Suprapubic skin (tissue), 4 donors: Measurements from ENCODE around the gene PFAS. TPM values are rescaled to one million over a fixed set of nuclear protein-coding genes. Genes with fewer than 3 reads are reported as not detected.

ENCODE experiments used
- DNase-seq, 2 donors: peaks; one replicate each; pipeline ENCODE4 v3.0.0-alpha.2; 2019; ENCODE audit warnings: low spot score in 2 of 2
- H3K27ac ChIP-seq: fragments of 200-600 bp; sonication (generic); one replicate; pipeline ENCODE4 v1.5.1; 2019
- H3K27me3 ChIP-seq: fragments of 200-600 bp; sonication (generic); one replicate; pipeline ENCODE4 v1.5.1; 2019
- H3K36me3 ChIP-seq: fragments of 200-600 bp; sonication (generic); one replicate; pipeline ENCODE4 v1.5.1; 2019
- H3K4me1 ChIP-seq: fragments of 200-600 bp; sonication (generic); one replicate; pipeline ENCODE4 v1.5.1; 2019
- H3K4me3 ChIP-seq: fragments of 200-600 bp; sonication (generic); one replicate; pipeline ENCODE4 v1.5.1; 2019; ENCODE audit warnings: mild to moderate bottlenecking
- H3K9me3 ChIP-seq: fragments of 200-600 bp; sonication (generic); one replicate; pipeline ENCODE4 v1.5.1; 2019
- EP300 ChIP-seq: sonication (generic); formaldehyde crosslinking; IDR thresholded peaks from one replicate; pipeline ENCODE4 v1.6.1; 2017; ENCODE audit warnings: antibody characterized with exemption
- POLR2A ChIP-seq, 2 donors: fragments of 450-650 bp; IDR thresholded peaks; one replicate each; pipeline ENCODE4 v1.6.1; 2017; ENCODE audit warnings: antibody characterized with exemption in 2 of 2, mild to moderate bottlenecking in 2 of 2, moderate library complexity in 2 of 2
- POLR2AphosphoS5 ChIP-seq, 3 donors: sonication (generic); formaldehyde crosslinking; IDR thresholded peaks; one replicate each; pipeline ENCODE4 v1.6.1; 2017; ENCODE audit warnings: antibody characterized with exemption in 3 of 3
- WGBS: methylation state at CpG from one replicate; pipeline ENCODE4 v1.1.5; 2018; 5-methylcytosine and 5-hydroxymethylcytosine counted together
- total RNA-seq, 4 donors: library from RNA; depleted of rRNA; stranded (reverse); fragments of >200 nt; gene quantifications; one replicate each; pipeline ENCODE4 v1.1.0, GENCODE V29; 2016
- TF ChIP-seq, protein P1 (sequence below), 2 donors: fragments of 200-600 bp in 1 of 2; fragments of 450-650 bp in 1 of 2; sonication (generic) in 1 of 2; IDR thresholded peaks; one replicate each; pipeline ENCODE4 v1.5.1; 2016 to 2019; ENCODE audit warnings: antibody characterized with exemption in 2 of 2, mild to moderate bottlenecking in 1 of 2, moderate library complexity in 1 of 2

The PFAS gene
- total RNA-seq, 4 donors from 2014 or later, result 13.0 to 35.1 (median 16.7) TPM

GRCh38 chr17:8282345-8282744 is 33.3 kb downstream of the PFAS start:
- H3K36me3 ChIP-seq, result no peaks in the 10 kb centered on the region
- WGBS, result 96% methylated on average over 3 of the region's 3 CpGs
- TF ChIP-seq POLR2A (IDR thresholded peaks at IDR 0.05) (no peak), EP300 (no peak), POLR2AphosphoS5 (IDR thresholded peaks at IDR 0.05) (no peak)
- TF ChIP-seq, protein P1, sequence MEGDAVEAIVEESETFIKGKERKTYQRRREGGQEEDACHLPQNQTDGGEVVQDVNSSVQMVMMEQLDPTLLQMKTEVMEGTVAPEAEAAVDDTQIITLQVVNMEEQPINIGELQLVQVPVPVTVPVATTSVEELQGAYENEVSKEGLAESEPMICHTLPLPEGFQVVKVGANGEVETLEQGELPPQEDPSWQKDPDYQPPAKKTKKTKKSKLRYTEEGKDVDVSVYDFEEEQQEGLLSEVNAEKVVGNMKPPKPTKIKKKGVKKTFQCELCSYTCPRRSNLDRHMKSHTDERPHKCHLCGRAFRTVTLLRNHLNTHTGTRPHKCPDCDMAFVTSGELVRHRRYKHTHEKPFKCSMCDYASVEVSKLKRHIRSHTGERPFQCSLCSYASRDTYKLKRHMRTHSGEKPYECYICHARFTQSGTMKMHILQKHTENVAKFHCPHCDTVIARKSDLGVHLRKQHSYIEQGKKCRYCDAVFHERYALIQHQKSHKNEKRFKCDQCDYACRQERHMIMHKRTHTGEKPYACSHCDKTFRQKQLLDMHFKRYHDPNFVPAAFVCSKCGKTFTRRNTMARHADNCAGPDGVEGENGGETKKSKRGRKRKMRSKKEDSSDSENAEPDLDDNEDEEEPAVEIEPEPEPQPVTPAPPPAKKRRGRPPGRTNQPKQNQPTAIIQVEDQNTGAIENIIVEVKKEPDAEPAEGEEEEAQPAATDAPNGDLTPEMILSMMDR (IDR thresholded peaks at IDR 0.05), result no peak
- H3K4me3 ChIP-seq, result no peak overlapping the region
- H3K27ac ChIP-seq, result no peak overlapping the region
- no peaks in the 10 kb centered on the region for H3K9me3 ChIP-seq
- no peaks in the 10 kb centered on the region for H3K4me1 ChIP-seq
- no peak for DNase-seq
- H3K27me3 ChIP-seq, result no peaks in the 10 kb centered on the region

- H3K4me3 ChIP-seq, result no peak overlapping the region
- no peak for TF ChIP-seq EP300
- no peak for TF ChIP-seq POLR2AphosphoS5 (IDR thresholded peaks at IDR 0.05)
- TF ChIP-seq, protein P1 (IDR thresholded peaks at IDR 0.05), result no peak
- no peak for TF ChIP-seq POLR2A (IDR thresholded peaks at IDR 0.05)
- H3K9me3 ChIP-seq, result no peaks in the 10 kb centered on the region
- H3K36me3 ChIP-seq, result no peaks in the 10 kb centered on the region
- H3K27ac ChIP-seq, result no peak overlapping the region
- WGBS, result 64% methylated on average over 4 of the region's 4 CpGs
- peaks cover 8% of the 10 kb centered on the region for H3K4me1 ChIP-seq
- DNase-seq, result no peak
- H3K27me3 ChIP-seq, result no peaks in the 10 kb centered on the region
These were observed 34.3 kb downstream of the PFAS start for GRCh38 chr17:8283356-8283755.

DNA sequence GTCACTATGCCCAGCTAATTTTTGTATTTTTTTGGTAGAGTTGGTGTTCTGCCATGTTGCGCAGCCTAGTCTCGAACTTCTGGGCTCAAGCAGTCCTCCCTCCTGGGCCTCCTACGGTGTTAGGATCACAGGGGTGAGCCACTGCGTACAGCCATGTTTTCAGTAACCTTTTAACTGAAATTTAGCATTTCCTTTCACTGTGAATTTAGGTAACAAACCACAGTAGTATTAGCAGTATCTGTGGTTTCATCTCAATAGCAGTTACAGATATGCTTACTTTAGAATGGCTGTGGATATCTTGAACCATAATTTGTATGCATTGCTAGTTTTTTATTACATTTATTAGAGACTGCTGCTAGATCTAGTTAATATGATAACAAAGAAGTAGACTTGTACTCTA is 35.0 kb downstream of the PFAS start:
- no peak overlapping the region for H3K27ac ChIP-seq
- no peak overlapping the region for H3K4me3 ChIP-seq
- 84% methylated on average over 4 of the region's 4 CpGs for WGBS
- no peak for DNase-seq
- H3K36me3 ChIP-seq, result no peaks in the 10 kb centered on the region
- no peaks in the 10 kb centered on the region for H3K9me3 ChIP-seq
- no peak for TF ChIP-seq POLR2A (IDR thresholded peaks at IDR 0.05)
- TF ChIP-seq POLR2AphosphoS5 (IDR thresholded peaks at IDR 0.05), result no peak
- no peak for TF ChIP-seq EP300
- TF ChIP-seq, protein P1 (IDR thresholded peaks at IDR 0.05), result no peak
- H3K27me3 ChIP-seq, result no peaks in the 10 kb centered on the region
- peaks cover 12% of the 10 kb centered on the region for H3K4me1 ChIP-seq

DNA sequence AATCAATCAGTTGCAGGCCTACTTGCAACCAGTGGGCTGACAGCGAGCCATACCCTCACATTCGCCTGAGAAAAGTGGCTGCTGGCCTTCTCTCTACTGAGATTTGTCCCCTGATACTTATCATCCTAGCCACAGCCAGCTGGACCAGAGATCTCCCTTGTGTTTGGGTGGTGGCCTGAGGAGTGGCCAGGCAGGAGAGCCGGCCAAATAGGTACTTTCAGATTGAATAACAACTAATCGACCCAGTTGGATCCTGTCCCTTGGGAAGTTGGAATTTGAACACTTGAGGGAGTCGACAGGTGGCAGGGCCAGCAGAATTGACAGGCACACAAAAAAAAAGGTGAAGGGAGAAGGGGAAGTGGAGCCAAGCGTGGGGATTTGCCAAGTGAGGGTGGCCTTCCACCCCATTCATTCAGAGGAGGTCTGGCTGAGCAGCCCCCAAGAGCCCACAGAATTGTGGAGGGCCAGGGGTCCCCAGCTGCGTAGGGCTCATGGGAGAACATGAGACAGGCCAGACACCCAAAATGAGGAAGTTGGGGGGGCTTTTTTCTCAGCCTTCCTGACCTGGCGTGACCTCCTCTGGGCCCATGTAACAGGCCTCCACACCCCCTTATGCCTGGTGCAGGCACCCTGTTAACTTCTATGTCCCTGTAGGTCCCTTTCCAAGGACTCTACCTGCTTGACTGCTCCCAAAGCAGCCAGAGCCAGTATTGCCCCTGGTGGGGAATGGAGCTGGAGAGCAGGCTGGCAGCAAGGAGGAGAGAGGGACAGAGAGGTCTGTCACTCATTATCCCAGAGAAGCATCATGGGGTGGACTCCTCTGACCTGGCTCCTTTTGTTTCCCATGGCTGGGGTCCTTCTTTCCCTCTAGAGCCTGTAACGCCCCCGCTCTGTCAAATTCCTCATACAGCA is 36.4 kb downstream of the PFAS start:
- Histone ChIP-seq H3K27me3 (no peaks in the 10 kb centered on the region), H3K36me3 (no peaks in the 10 kb centered on the region), H3K9me3 (no peaks in the 10 kb centered on the region), H3K4me3 (no peak overlapping the region), H3K27ac (no peak overlapping the region), H3K4me1 (peaks cover 19% of the 10 kb centered on the region)
- 69% methylated on average over 9 of the region's 10 CpGs for WGBS
- TF ChIP-seq EP300 (no peak), POLR2AphosphoS5 (IDR thresholded peaks at IDR 0.05) (no peak), POLR2A (IDR thresholded peaks at IDR 0.05) (no peak)
- TF ChIP-seq, protein P1 (IDR thresholded peaks at IDR 0.05), result no peak
- DNase-seq, result no peak

GRCh38 chr17:8287651-8288335 is 38.7 kb downstream of the PFAS start:
- H3K27ac ChIP-seq, result peak overlapping the region; percentile 88
- DNase-seq, result no peak
- H3K9me3 ChIP-seq, result no peaks in the 10 kb centered on the region
- H3K27me3 ChIP-seq, result no peaks in the 10 kb centered on the region
- 47% methylated on average over 9 of the region's 19 CpGs for WGBS
- H3K36me3 ChIP-seq, result no peaks in the 10 kb centered on the region
- H3K4me3 ChIP-seq, result peak overlapping the region; percentile 83
- TF ChIP-seq, protein P1 (IDR thresholded peaks at IDR 0.05), result no peak
- TF ChIP-seq POLR2AphosphoS5 (IDR thresholded peaks at IDR 0.05) (no peak), POLR2A (IDR thresholded peaks at IDR 0.05) (no peak), EP300 (no peak)
- H3K4me1 ChIP-seq, result peaks cover 19% of the 10 kb centered on the region
